H1 (cell line): ENCODE measurements around the gene GPC1. TPM values are rescaled to one million over a fixed set of nuclear protein-coding genes. Genes with fewer than 3 reads are reported as not detected.
A peak's percentile ranks its signal among the peaks of the same experiment; 100 is the strongest.

Experiments
- CTCF ChIA-PET: fragments of 300-600 bp; sonication (Branson Sonifier 250); formaldehyde crosslinking; loops from one replicate; lab custom pipeline; 2021; ENCODE audit not compliant: partially characterized antibody; lab: Charles Lee
- POLR2A ChIA-PET: fragments of 300-600 bp; sonication (Branson Sonifier 250); formaldehyde crosslinking; loops from one replicate; lab custom pipeline; 2021; ENCODE audit warnings: inconsistent platforms; ENCODE audit not compliant: partially characterized antibody; lab: Charles Lee
- DNase-seq, 2 experiments: peaks; one replicate each; pipeline versions ENCODE4 v3.0.0 to v3.0.0-alpha.2; 2010 to 2022; ENCODE audit warnings: low spot score in 2 of 2, low read depth in 1 of 2, mixed read lengths in 1 of 2
- FAIRE-seq: peaks from 2 replicates; lab custom pipeline; 2011; peaks lifted over from hg19 to GRCh38; lab: Jason Lieb, UNC
- H2AFZ ChIP-seq: 2 replicates; pipeline ENCODE4 v1.8.1; 2012; ENCODE audit warnings: low read length, inconsistent platforms
- H2AK5ac ChIP-seq: 2 replicates; pipeline ENCODE4 v1.6.1; 2013; ENCODE audit warnings: low read depth, low read length
- H2BK120ac ChIP-seq: replicated peaks from 2 replicates; pipeline ENCODE3; 2013; ENCODE audit warnings: low read depth, low read length, inconsistent platforms
- H2BK12ac ChIP-seq: 2 replicates; pipeline ENCODE4 v1.6.1; 2013; ENCODE audit warnings: low read depth, low read length
- H2BK15ac ChIP-seq: 2 replicates; pipeline ENCODE4 v1.6.1; 2013; ENCODE audit warnings: low read length
- H2BK20ac ChIP-seq: 2 replicates; pipeline ENCODE4 v1.6.1; 2013; ENCODE audit warnings: low read length
- H2BK5ac ChIP-seq: 2 replicates; pipeline ENCODE4 v1.6.1; 2013; ENCODE audit warnings: low read depth, low read length
- H3K14ac ChIP-seq: 2 replicates; pipeline ENCODE4 v1.6.1; 2013; ENCODE audit warnings: inconsistent platforms; ENCODE audit not compliant: insufficient read length
- H3K18ac ChIP-seq: 2 replicates; pipeline ENCODE4 v1.6.1; 2013; ENCODE audit warnings: low read length; ENCODE audit errors: extremely low read depth
- H3K23ac ChIP-seq: 2 replicates; pipeline ENCODE4 v1.6.1; 2013; ENCODE audit warnings: inconsistent platforms; ENCODE audit not compliant: insufficient read length
- H3K23me2 ChIP-seq: 2 replicates; pipeline ENCODE4 v1.6.1; 2013; ENCODE audit warnings: low read depth, low read length
- H3K27ac ChIP-seq: 2 replicates; pipeline ENCODE4 v1.6.1; 2011; ENCODE audit warnings: low read depth, low read length, inconsistent platforms
- H3K27me3 ChIP-seq, 4 experiments: replicated peaks in 1 of 4; 1 replicate in 1 of 4; 2 replicates in 3 of 4; pipeline versions ENCODE4 v1.6.1 to v1.8.1; 2011 to 2013; ENCODE audit warnings: low read length in 3 of 4, mild to moderate bottlenecking in 3 of 4, inconsistent platforms in 2 of 4, mixed read lengths in 2 of 4, moderate library complexity in 1 of 4; ENCODE audit not compliant: control insufficient read depth in 3 of 4, insufficient read depth in 3 of 4; ENCODE audit errors: extremely low read depth in 1 of 4
- H3K36me3 ChIP-seq, 4 experiments: 2 replicates each; pipeline versions ENCODE4 v1.6.1 to v1.8.1; 2011 to 2013; ENCODE audit warnings: mild to moderate bottlenecking in 4 of 4, low read length in 3 of 4, moderate library complexity in 2 of 4, control low read depth in 1 of 4, inconsistent platforms in 1 of 4; ENCODE audit not compliant: insufficient read depth in 4 of 4, control insufficient read depth in 2 of 4
- H3K4ac ChIP-seq: replicated peaks from 2 replicates; pipeline ENCODE3; 2013; ENCODE audit warnings: low read length, low read depth, mixed read lengths, inconsistent platforms; ENCODE audit not compliant: insufficient read length
- H3K4me1 ChIP-seq, 4 experiments: replicated peaks in 1 of 4; 1 replicate in 1 of 4; 2 replicates in 3 of 4; pipeline versions ENCODE4 v1.6.1 to v1.8.1; 2011 to 2013; ENCODE audit warnings: low read length in 3 of 4, inconsistent platforms in 2 of 4, mixed read lengths in 1 of 4; ENCODE audit not compliant: insufficient read depth in 4 of 4, control insufficient read depth in 3 of 4
- H3K4me2 ChIP-seq, 2 experiments: 2 replicates each; pipeline versions ENCODE4 v1.6.1 to v1.8.1; 2011 to 2013; ENCODE audit warnings: low read depth in 2 of 2, low read length in 2 of 2, control low read depth in 1 of 2, inconsistent platforms in 1 of 2, mild to moderate bottlenecking in 1 of 2; ENCODE audit not compliant: insufficient read depth in 1 of 2
- H3K4me3 ChIP-seq, 4 experiments: fragments of 200-600, 300-600 bp in 1 of 4; sonication (generic), shearing (Covaris generic), sonication (Bioruptor Twin) in 1 of 4; 2 replicates each; pipeline versions ENCODE4 v1.5.1 to v1.8.1; 2011 to 2016; ENCODE audit warnings: low read length in 4 of 4, low read depth in 3 of 4, control low read depth in 2 of 4, inconsistent platforms in 2 of 4, mild to moderate bottlenecking in 2 of 4, mixed read lengths in 1 of 4, moderate library complexity in 1 of 4; ENCODE audit not compliant: insufficient read depth in 2 of 4; ENCODE audit errors: extremely low read depth in 1 of 4
- H3K56ac ChIP-seq: replicated peaks from 2 replicates; pipeline ENCODE3; 2013; ENCODE audit warnings: low read depth, mild to moderate bottlenecking, mixed read lengths, low read length, inconsistent platforms; ENCODE audit not compliant: insufficient read length
- H3K79me1 ChIP-seq: 2 replicates; pipeline ENCODE4 v1.6.1; 2013; ENCODE audit warnings: low read depth, low read length, control low read depth
- H3K79me2 ChIP-seq, 2 experiments: 2 replicates each; pipeline versions ENCODE4 v1.6.1 to v1.8.1; 2012 to 2013; ENCODE audit warnings: low read length in 2 of 2, mild to moderate bottlenecking in 2 of 2, inconsistent platforms in 1 of 2; ENCODE audit not compliant: insufficient read depth in 2 of 2, control insufficient read depth in 1 of 2
- H3K9ac ChIP-seq, 4 experiments: replicated peaks in 1 of 4; 1 replicate in 1 of 4; 2 replicates in 3 of 4; pipeline versions ENCODE4 v1.6.1 to v1.8.1; 2011 to 2013; ENCODE audit warnings: low read depth in 3 of 4, low read length in 3 of 4, control low read depth in 2 of 4, mild to moderate bottlenecking in 2 of 4, moderate library complexity in 2 of 4, inconsistent platforms in 1 of 4; ENCODE audit errors: extremely low read depth in 1 of 4
- H3K9me3 ChIP-seq, 2 experiments: 2 replicates each; pipeline versions ENCODE4 v1.6.1 to v1.8.1; 2012 to 2013; ENCODE audit warnings: mild to moderate bottlenecking in 2 of 2, moderate library complexity in 2 of 2, control low read depth in 1 of 2, inconsistent platforms in 1 of 2, low read depth in 1 of 2, low read length in 1 of 2, mixed read lengths in 1 of 2; ENCODE audit not compliant: insufficient read depth in 2 of 2
- H4K20me1 ChIP-seq, 2 experiments: replicated peaks in 1 of 2; 2 replicates each; pipeline versions ENCODE3 to v1.8.1; 2011 to 2013; ENCODE audit warnings: inconsistent platforms in 2 of 2, low read length in 2 of 2, mild to moderate bottlenecking in 1 of 2; ENCODE audit not compliant: insufficient read depth in 2 of 2, control insufficient read depth in 1 of 2
- H4K5ac ChIP-seq: 2 replicates; pipeline ENCODE4 v1.6.1; 2013; ENCODE audit warnings: low read length, low read depth, mixed read lengths, inconsistent platforms; ENCODE audit not compliant: insufficient read length
- H4K8ac ChIP-seq: 2 replicates; pipeline ENCODE4 v1.8.0; 2013; ENCODE audit warnings: mild to moderate bottlenecking, moderate library complexity, low read length, inconsistent platforms; ENCODE audit not compliant: insufficient read depth; ENCODE audit errors: extremely low read depth
- H4K91ac ChIP-seq: replicated peaks from 2 replicates; pipeline ENCODE3; 2013; ENCODE audit warnings: low read length, mixed read lengths, inconsistent platforms; ENCODE audit not compliant: insufficient read length
- CHD2 ChIP-seq: IDR thresholded peaks from 2 replicates; pipeline ENCODE4 v1.6.1; 2012; ENCODE audit warnings: low read length, improper control_type of control experiment
- CREB1 ChIP-seq: IDR thresholded peaks from 2 replicates; pipeline ENCODE4 v1.6.1; 2012; ENCODE audit warnings: inconsistent platforms
- CTCF ChIP-seq, 3 experiments: IDR thresholded peaks; 1 replicate in 2 of 3; 2 replicates in 1 of 3; pipeline versions ENCODE4 v1.5.1 to v1.6.1; 2011; ENCODE audit warnings: low read length in 3 of 3, mild to moderate bottlenecking in 3 of 3, inconsistent platforms in 2 of 3, low read depth in 1 of 3, moderate library complexity in 1 of 3; ENCODE audit not compliant: insufficient read depth in 1 of 3; ENCODE audit errors: control extremely low read depth in 1 of 3
- GTF2F1 ChIP-seq: IDR thresholded peaks from 2 replicates; pipeline ENCODE4 v1.6.1; 2012; ENCODE audit warnings: low read depth, low read length, improper control_type of control experiment, borderline replicate concordance
- KDM1A ChIP-seq: fragments of 200-600, 300-600 bp; sonication (generic); IDR thresholded peaks from 2 replicates; pipeline ENCODE4 v1.7.1; 2016; ENCODE audit warnings: mild to moderate bottlenecking, low read length, borderline replicate concordance
- RBBP5 ChIP-seq: IDR thresholded peaks from 2 replicates; pipeline ENCODE4 v1.7.1; 2012; ENCODE audit warnings: low read depth, mild to moderate bottlenecking, inconsistent platforms, low read length, moderate library complexity, borderline replicate concordance
- SIN3A ChIP-seq, 2 experiments: IDR thresholded peaks in 1 of 2; conservative IDR thresholded peaks in 1 of 2; 2 replicates each; pipeline ENCODE4 v1.6.1; 2011 to 2012; ENCODE audit warnings: low read length in 2 of 2, improper control_type of control experiment in 1 of 2, low read depth in 1 of 2, mild to moderate bottlenecking in 1 of 2
- SP4 ChIP-seq: IDR thresholded peaks from 2 replicates; pipeline ENCODE4 v1.6.1; 2012; ENCODE audit warnings: low read length, inconsistent platforms
- TAF7 ChIP-seq: optimal IDR thresholded peaks from 2 replicates; pipeline ENCODE3; 2011; ENCODE audit warnings: low read depth, mild to moderate bottlenecking, inconsistent platforms, low read length, moderate library complexity, borderline replicate concordance
- YY1 ChIP-seq: IDR thresholded peaks from 2 replicates; pipeline ENCODE4 v1.6.1; 2011; ENCODE audit warnings: low read depth, mild to moderate bottlenecking, low read length
- WGBS, 2 experiments: shearing (Covaris generic) in 1 of 2; methylation state at CpG; one replicate each; pipeline versions ENCODE4 v1.1.6 to v1.1.7; 2013 to 2015; ENCODE audit warnings: low lambda C conversion rate in 2 of 2, mixed read lengths in 2 of 2, inconsistent platforms in 1 of 2, low coverage in 1 of 2, missing lambda C conversion rate in 1 of 2; ENCODE audit not compliant: insufficient replicate concordance in 2 of 2, insufficient coverage in 1 of 2, insufficient read length in 1 of 2; ENCODE audit errors: extremely low coverage in 1 of 2, missing lambda C conversion rate in 1 of 2; 5-methylcytosine and 5-hydroxymethylcytosine counted together
- polyA plus RNA-seq, 7 experiments: library from polyadenylated mRNA; depleted of rRNA in 3 of 7; stranded (reverse) in 5 of 7; unstranded in 2 of 7; fragments of >200 nt in 5 of 7; fragments of 200-250 nt in 2 of 7; gene quantifications; 1 replicate in 5 of 7; 2 replicates in 1 of 7; 4 replicates in 1 of 7; pipeline versions ENCODE4 v1.2.1 to v1.2.3, GENCODE V29; 2011 to 2013; ENCODE audit warnings: missing spikeins in 2 of 7, mixed read lengths in 2 of 7
- total RNA-seq: library from RNA; stranded (reverse); fragmentation: NEBNext Ultra II Directional; extraction: Animal tissue kit (Norgen Biotek cat#: 25700); gene quantifications from 2 replicates; pipeline ENCODE4 v1.2.1, GENCODE V29; 2021

GPC1 gene
- total and polyA plus RNA-seq, 2 of the 8 experiments (the other 6 are each of a cell fraction or from before 2014, with no cell fraction given) = 21.9 to 28.3 TPM

GRCh38 chr2:240451108-240451611 lies 15.7 kb downstream of the GPC1 start:
- Histone ChIP-seq H3K14ac (no peak overlapping the region), H2BK5ac (no peak overlapping the region), H3K4ac (no peak overlapping the region), H4K8ac (0 out of 2 replicates have a peak overlapping the region, but pooled peaks have one; percentile 18), H2BK120ac (no peak overlapping the region), H2AFZ (no peak overlapping the region), H3K9me3 (no peaks in the 10 kb centered on the region), H2BK15ac (peak overlapping the region; percentile 29; the same call in 1 of the 2 replicates), H3K36me3 (no peaks in the 10 kb centered on the region; a peak in 1 of 8 replicates), H4K91ac (no peak overlapping the region), H3K79me1 (peaks cover 3% of the 10 kb centered on the region), H3K56ac (no peak overlapping the region), H3K4me2 (no peak overlapping the region; a peak in 1 of 4 replicates), H3K4me3 (no peak overlapping the region), H2BK12ac (no peak overlapping the region), H3K23me2 (peaks cover 7% of the 10 kb centered on the region; the same call in 1 of the 2 replicates), H3K79me2 (no peaks in the 10 kb centered on the region), H2AK5ac (no peak overlapping the region), H4K5ac (no peak overlapping the region), H3K18ac (no peak overlapping the region), H3K27me3 (peaks cover 15 to 29% (median 28%) of the 10 kb centered on the region in 4 experiments), H2BK20ac (no peak overlapping the region), H4K20me1 (peaks cover 32 to 42% of the 10 kb centered on the region in 2 experiments), H3K4me1 (peaks cover 0 to 40% (median 23%) of the 10 kb centered on the region in 4 experiments; a peak in 6 of 7 replicates), H3K23ac (no peak overlapping the region), H3K27ac (no peak overlapping the region), H3K9ac (no peak overlapping the region)
- POLR2A ChIA-PET = interaction anchor here (0.7 kb wide), 1 partner anchor 9 kb away, joined by 3 read pairs; no protein-coding TSS in a partner anchor
- no peak for FAIRE-seq
- DNase-seq = no peak
- CTCF ChIA-PET = interaction anchor here (0.7 to 1.4 kb wide), 4 partner anchors 9 to 115 kb away, joined by 3 to 6 read pairs (median 5); no protein-coding TSS in a partner anchor
- WGBS, 2 experiments = 82% methylated on average over 12 of the region's 13 CpGs; no CpG with 5 or more reads in 1 of the 2 experiments
- TF ChIP-seq SIN3A (conservative IDR thresholded peaks at IDR 0.05 in 1 of 2, IDR thresholded peaks at IDR 0.05 in 1 of 2; ENCODE audit: low read depth in 1 of 2, low read length in 2 of 2) (no peak), RBBP5 (no peak), CHD2 (no peak), YY1 (no peak), CTCF (IDR thresholded peaks at IDR 0.05; ENCODE audit: control extremely low read depth in 1 of 3, insufficient read depth in 1 of 3, low read depth in 1 of 3, low read length in 3 of 3) (no peak), KDM1A (no peak), GTF2F1 (no peak), SP4 (no peak), CREB1 (no peak), TAF7 (no peak)
